ENCODE data around the gene PDSS2. TPM values are rescaled to one million over a fixed set of nuclear protein-coding genes. Genes with fewer than 3 reads are reported as not detected.
A peak's percentile ranks its signal among the peaks of the same experiment; 100 is the strongest.

Gene PDSS2
- total and polyA plus RNA-seq, 2 of the 8 experiments (the other 6 are each of a cell fraction or from before 2014, with no cell fraction given): 10.7 to 16.1 TPM

GRCh38 chr6:107418118-107418517 is 41.2 kb downstream of the PDSS2 start:
- Histone ChIP-seq H3K79me1 (ENCODE audit: low read depth, low read length) (no peaks in the 10 kb centered on the region), H2BK5ac (ENCODE audit: low read depth, low read length) (no peak overlapping the region), H3K23ac (ENCODE audit: insufficient read length) (no peak overlapping the region), H2BK12ac (ENCODE audit: low read depth, low read length) (no peak overlapping the region), H2AK5ac (ENCODE audit: low read depth, low read length) (no peak overlapping the region), H3K36me3 (ENCODE audit: control insufficient read depth in 2 of 4, insufficient read depth in 4 of 4, low read length in 3 of 4) (no peaks in the 10 kb centered on the region), H3K27ac (ENCODE audit: low read depth, low read length) (no peak overlapping the region), H3K27me3 (replicated peaks in 1 of 4; ENCODE audit: control insufficient read depth in 3 of 4, extremely low read depth in 1 of 4, insufficient read depth in 3 of 4, low read length in 3 of 4) (no peaks in the 10 kb centered on the region), H3K4me3 (ENCODE audit: extremely low read depth in 1 of 4, insufficient read depth in 2 of 4, low read depth in 3 of 4, low read length in 4 of 4) (no peak overlapping the region), H3K9me3 (ENCODE audit: insufficient read depth in 2 of 2, low read depth in 1 of 2, low read length in 1 of 2) (no peaks in the 10 kb centered on the region), H3K4me1 (replicated peaks in 1 of 4; ENCODE audit: control insufficient read depth in 3 of 4, insufficient read depth in 4 of 4, low read length in 3 of 4) (peaks cover 3 to 15% (median 9%) of the 10 kb centered on the region in 4 experiments; a peak in 4 of 7 replicates), H3K79me2 (ENCODE audit: control insufficient read depth in 1 of 2, insufficient read depth in 2 of 2, low read length in 2 of 2) (peaks cover 0 to 24% of the 10 kb centered on the region in 2 experiments; a peak in 3 of 4 replicates), H4K8ac (ENCODE audit: extremely low read depth, insufficient read depth, low read length) (no peak overlapping the region), H3K56ac (replicated peaks; ENCODE audit: insufficient read length, low read depth, low read length) (no peak overlapping the region), H2BK120ac (replicated peaks; ENCODE audit: low read depth, low read length) (no peak overlapping the region), H2AFZ (ENCODE audit: low read length) (no peak overlapping the region), H2BK15ac (ENCODE audit: low read length) (no peak overlapping the region), H2BK20ac (ENCODE audit: low read length) (no peak overlapping the region), H4K91ac (replicated peaks; ENCODE audit: insufficient read length, low read length) (no peak overlapping the region), H3K9ac (replicated peaks in 1 of 4; ENCODE audit: extremely low read depth in 1 of 4, low read depth in 3 of 4, low read length in 3 of 4) (no peak overlapping the region), H3K18ac (ENCODE audit: extremely low read depth, low read length) (no peak overlapping the region), H3K14ac (ENCODE audit: insufficient read length) (no peak overlapping the region), H3K4me2 (ENCODE audit: insufficient read depth in 1 of 2, low read depth in 2 of 2, low read length in 2 of 2) (no peak overlapping the region), H4K20me1 (replicated peaks in 1 of 2; ENCODE audit: control insufficient read depth in 1 of 2, insufficient read depth in 2 of 2, low read length in 2 of 2) (no peaks in the 10 kb centered on the region), H3K23me2 (ENCODE audit: low read depth, low read length) (no peaks in the 10 kb centered on the region), H3K4ac (replicated peaks; ENCODE audit: insufficient read length, low read depth, low read length) (no peak overlapping the region), H4K5ac (ENCODE audit: insufficient read length, low read depth, low read length) (no peak overlapping the region)
- CTCF ChIA-PET (ENCODE audit: partially characterized antibody): interaction anchor here (0.6 to 3.3 kb wide), 14 partner anchors 10 to 285 kb away, joined by 3 to 12 read pairs (median 3); no protein-coding TSS in a partner anchor
- FAIRE-seq: peak; percentile 36
- peak in 2 of 3 experiments; percentile 57 to 81; a peak in 3 of 4 replicates for TF ChIP-seq CTCF (IDR thresholded peaks at IDR 0.05; ENCODE audit: control extremely low read depth in 1 of 3, insufficient read depth in 1 of 3, low read depth in 1 of 3, low read length in 3 of 3)
- TF ChIP-seq SUZ12 (IDR thresholded peaks at IDR 0.05; ENCODE audit: low read length): no peak
- TF ChIP-seq RAD21 (IDR thresholded peaks at IDR 0.05 in 1 of 2, conservative IDR thresholded peaks at IDR 0.05 in 1 of 2; ENCODE audit: low read depth in 2 of 2, low read length in 2 of 2): peak; percentile 66 to 72
- TF ChIP-seq NANOG (IDR thresholded peaks at IDR 0.05; ENCODE audit: insufficient read depth, low read depth, low read length, poor library complexity, severe bottlenecking): no peak
- WGBS, 2 experiments (ENCODE audit: extremely low coverage in 1 of 2, insufficient coverage in 1 of 2, insufficient read length in 1 of 2, insufficient replicate concordance in 2 of 2, low coverage in 1 of 2, low lambda C conversion rate in 2 of 2, missing lambda C conversion rate in 1 of 2): 92% methylated on average over 1 of the region's 1 CpG; no CpG with 5 or more reads in 1 of the 2 experiments
- DNase-seq (ENCODE audit: low read depth in 1 of 2, low spot score in 2 of 2): no peak
- POLR2A ChIA-PET (ENCODE audit: partially characterized antibody): interaction anchor here (0.6 kb wide), 1 partner anchor 9 kb away, joined by 3 read pairs; no protein-coding TSS in a partner anchor
